ENCODE results near the gene VSIR. TPM values are rescaled to one million over a fixed set of nuclear protein-coding genes. Genes with fewer than 3 reads are reported as not detected.

VSIR gene
- total and polyA plus RNA-seq, 4 donors: 32.3 to 244 (median 84.5) TPM

DNA sequence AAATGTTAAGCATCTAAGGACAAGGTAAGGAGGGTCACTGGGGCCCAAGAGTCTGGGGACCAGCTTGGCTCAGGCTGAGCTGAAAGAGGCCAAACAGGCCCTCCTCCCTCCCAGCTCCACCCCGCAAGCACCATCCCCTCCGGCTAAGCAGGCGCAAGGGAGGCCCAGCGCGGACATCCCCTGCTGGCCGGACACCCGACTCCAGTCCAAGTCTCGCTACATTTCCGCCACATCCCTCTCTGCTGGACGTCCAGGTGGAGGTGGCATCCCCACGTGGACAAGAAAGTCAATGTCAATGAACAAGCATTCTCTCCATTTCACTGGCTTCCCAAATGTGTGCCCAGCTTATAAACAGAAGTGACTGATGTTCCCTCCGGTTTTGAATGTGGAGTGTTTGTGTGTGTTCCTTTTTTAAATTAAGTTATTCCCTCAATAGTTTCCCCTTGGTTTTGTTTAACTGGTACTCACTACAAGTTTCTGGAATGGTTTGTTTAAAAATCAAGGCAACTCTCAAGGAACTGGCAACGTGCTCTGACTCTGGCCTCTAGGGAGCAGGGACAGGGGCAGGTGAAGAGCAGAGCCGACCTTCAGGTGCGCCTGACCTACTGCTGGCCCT, 42.3 kb upstream of the VSIR start:
- Histone ChIP-seq H3K4me3 (no peak overlapping the region), H3K9ac (ENCODE audit: insufficient read depth in 1 of 2, low read length in 2 of 2) (no peak overlapping the region), H3K36me3 (ENCODE audit: control insufficient read depth in 4 of 4, insufficient read depth in 4 of 4, low read length in 4 of 4) (peaks cover 9 to 55% (median 11%) of the 10 kb centered on the region in 4 donors), H3K27ac (ENCODE audit: low read depth in 1 of 2, low read length in 1 of 2) (no peak overlapping the region), H3K4me1 (ENCODE audit: control insufficient read depth in 5 of 5, insufficient read depth in 5 of 5, low read length in 5 of 5) (no peaks in the 10 kb centered on the region), H3K27me3 (ENCODE audit: control insufficient read depth in 3 of 3, insufficient read depth in 3 of 3, low read length in 2 of 3) (no peaks in the 10 kb centered on the region), H3K9me3 (ENCODE audit: control insufficient read depth in 4 of 4, insufficient read depth in 3 of 4, low read length in 3 of 4) (no peaks in the 10 kb centered on the region)
- DNase-seq (no peak), ATAC-seq (ENCODE audit: insufficient read depth, low FRiP score) (no peak)
- 86 to 91% methylated on average over 15 of the region's 15 CpGs for WGBS, 2 donors
- TF ChIP-seq, protein P1, sequence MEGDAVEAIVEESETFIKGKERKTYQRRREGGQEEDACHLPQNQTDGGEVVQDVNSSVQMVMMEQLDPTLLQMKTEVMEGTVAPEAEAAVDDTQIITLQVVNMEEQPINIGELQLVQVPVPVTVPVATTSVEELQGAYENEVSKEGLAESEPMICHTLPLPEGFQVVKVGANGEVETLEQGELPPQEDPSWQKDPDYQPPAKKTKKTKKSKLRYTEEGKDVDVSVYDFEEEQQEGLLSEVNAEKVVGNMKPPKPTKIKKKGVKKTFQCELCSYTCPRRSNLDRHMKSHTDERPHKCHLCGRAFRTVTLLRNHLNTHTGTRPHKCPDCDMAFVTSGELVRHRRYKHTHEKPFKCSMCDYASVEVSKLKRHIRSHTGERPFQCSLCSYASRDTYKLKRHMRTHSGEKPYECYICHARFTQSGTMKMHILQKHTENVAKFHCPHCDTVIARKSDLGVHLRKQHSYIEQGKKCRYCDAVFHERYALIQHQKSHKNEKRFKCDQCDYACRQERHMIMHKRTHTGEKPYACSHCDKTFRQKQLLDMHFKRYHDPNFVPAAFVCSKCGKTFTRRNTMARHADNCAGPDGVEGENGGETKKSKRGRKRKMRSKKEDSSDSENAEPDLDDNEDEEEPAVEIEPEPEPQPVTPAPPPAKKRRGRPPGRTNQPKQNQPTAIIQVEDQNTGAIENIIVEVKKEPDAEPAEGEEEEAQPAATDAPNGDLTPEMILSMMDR (IDR thresholded peaks at IDR 0.05; ENCODE audit: control extremely low read depth, extremely low read depth): no peak

DNA sequence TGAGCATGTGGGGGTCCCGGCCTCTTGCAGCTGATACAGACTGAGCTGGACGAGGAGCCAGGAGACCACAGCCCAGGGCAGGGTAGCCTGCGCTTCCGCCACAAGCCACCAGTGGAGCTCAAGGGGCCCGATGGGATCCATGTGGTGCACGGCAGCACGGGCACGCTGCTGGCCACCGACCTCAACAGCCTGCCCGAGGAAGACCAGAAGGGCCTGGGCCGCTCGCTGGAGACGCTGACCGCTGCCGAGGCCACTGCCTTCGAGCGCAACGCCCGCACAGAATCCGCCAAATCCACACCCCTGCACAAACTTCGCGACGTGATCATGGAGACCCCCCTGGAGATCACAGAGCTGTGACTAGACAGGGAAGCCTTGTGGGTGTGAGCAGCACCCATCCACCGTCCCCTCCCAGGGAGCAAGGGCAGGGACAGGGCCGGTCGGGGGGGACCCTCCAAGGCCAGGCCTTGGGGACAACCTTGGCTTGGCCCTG, 41.6 kb upstream of the VSIR start:
- H3K9ac ChIP-seq (ENCODE audit: insufficient read depth in 1 of 2, low read length in 2 of 2): no peak overlapping the region
- H3K27me3 ChIP-seq (ENCODE audit: control insufficient read depth in 3 of 3, insufficient read depth in 3 of 3, low read length in 2 of 3): no peaks in the 10 kb centered on the region
- no peak overlapping the region for H3K4me3 ChIP-seq
- no peak for DNase-seq
- no peaks in the 10 kb centered on the region for H3K4me1 ChIP-seq (ENCODE audit: control insufficient read depth in 5 of 5, insufficient read depth in 5 of 5, low read length in 5 of 5)
- TF ChIP-seq, protein P1 (IDR thresholded peaks at IDR 0.05; ENCODE audit: control extremely low read depth, extremely low read depth): no peak
- no peak overlapping the region for H3K27ac ChIP-seq (ENCODE audit: low read depth in 1 of 2, low read length in 1 of 2)
- no peaks in the 10 kb centered on the region for H3K9me3 ChIP-seq (ENCODE audit: control insufficient read depth in 4 of 4, insufficient read depth in 3 of 4, low read length in 3 of 4)
- H3K36me3 ChIP-seq (ENCODE audit: control insufficient read depth in 4 of 4, insufficient read depth in 4 of 4, low read length in 4 of 4): peaks cover 8 to 49% (median 9%) of the 10 kb centered on the region in 4 donors
- WGBS, 2 donors: 93 to 95% methylated on average over 26 of the region's 26 CpGs
- ATAC-seq (ENCODE audit: insufficient read depth, low FRiP score): no peak

DNA sequence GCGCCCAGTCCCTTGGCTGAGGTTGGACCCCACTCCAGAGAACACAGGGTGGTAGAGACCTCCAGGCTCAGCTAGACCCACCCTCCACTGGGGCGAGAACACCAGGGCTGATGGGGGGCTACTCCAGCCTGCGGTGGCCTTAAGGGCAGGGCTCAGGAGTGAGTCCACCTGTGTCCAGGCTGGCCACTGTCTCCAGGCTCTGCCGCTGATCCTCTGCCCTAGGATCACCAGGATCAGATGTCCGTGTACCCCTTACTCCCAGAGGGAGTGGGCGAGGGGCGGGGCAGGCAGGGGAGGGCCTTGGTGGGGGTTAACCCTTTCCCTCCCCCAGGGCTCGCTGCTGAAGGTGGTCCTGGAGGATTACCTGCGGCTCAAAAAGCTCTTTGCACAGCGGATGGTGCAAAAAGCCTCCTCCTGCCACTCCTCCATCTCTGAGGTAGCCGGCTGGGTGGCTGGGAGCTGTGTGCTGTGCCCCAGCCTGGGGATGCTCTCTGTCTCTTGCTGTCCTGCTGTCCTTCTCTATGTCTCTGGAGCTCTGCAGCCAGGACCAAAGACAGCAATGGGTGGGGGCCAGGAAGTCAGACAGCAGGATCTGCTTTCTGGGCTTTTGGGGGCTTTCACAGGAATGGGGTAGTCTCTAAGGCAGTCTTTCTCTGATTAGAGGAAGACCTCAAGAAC, 39.7 kb upstream of the VSIR start:
- H3K9me3 ChIP-seq (ENCODE audit: control insufficient read depth in 4 of 4, insufficient read depth in 3 of 4, low read length in 3 of 4): no peaks in the 10 kb centered on the region
- H3K27me3 ChIP-seq (ENCODE audit: control insufficient read depth in 3 of 3, insufficient read depth in 3 of 3, low read length in 2 of 3): no peaks in the 10 kb centered on the region
- TF ChIP-seq, protein P1 (IDR thresholded peaks at IDR 0.05; ENCODE audit: control extremely low read depth, extremely low read depth): no peak
- H3K9ac ChIP-seq (ENCODE audit: insufficient read depth in 1 of 2, low read length in 2 of 2): no peak overlapping the region
- no peak overlapping the region for H3K4me3 ChIP-seq
- peaks cover 3 to 31% (median 8%) of the 10 kb centered on the region in 4 donors for H3K36me3 ChIP-seq (ENCODE audit: control insufficient read depth in 4 of 4, insufficient read depth in 4 of 4, low read length in 4 of 4)
- ATAC-seq (ENCODE audit: insufficient read depth, low FRiP score): no peak
- H3K4me1 ChIP-seq (ENCODE audit: control insufficient read depth in 5 of 5, insufficient read depth in 5 of 5, low read length in 5 of 5): no peaks in the 10 kb centered on the region
- WGBS, 2 donors: 69 to 86% methylated on average over 11 of the region's 11 CpGs
- no peak for DNase-seq
- H3K27ac ChIP-seq (ENCODE audit: low read depth in 1 of 2, low read length in 1 of 2): no peak overlapping the region
